ENCODE results near the gene FOSB. TPM values are rescaled to one million over a fixed set of nuclear protein-coding genes. Genes with fewer than 3 reads are reported as not detected.

FOSB gene
- total RNA-seq, 1 experiment from 2014 or later, result 2.3 TPM

DNA sequence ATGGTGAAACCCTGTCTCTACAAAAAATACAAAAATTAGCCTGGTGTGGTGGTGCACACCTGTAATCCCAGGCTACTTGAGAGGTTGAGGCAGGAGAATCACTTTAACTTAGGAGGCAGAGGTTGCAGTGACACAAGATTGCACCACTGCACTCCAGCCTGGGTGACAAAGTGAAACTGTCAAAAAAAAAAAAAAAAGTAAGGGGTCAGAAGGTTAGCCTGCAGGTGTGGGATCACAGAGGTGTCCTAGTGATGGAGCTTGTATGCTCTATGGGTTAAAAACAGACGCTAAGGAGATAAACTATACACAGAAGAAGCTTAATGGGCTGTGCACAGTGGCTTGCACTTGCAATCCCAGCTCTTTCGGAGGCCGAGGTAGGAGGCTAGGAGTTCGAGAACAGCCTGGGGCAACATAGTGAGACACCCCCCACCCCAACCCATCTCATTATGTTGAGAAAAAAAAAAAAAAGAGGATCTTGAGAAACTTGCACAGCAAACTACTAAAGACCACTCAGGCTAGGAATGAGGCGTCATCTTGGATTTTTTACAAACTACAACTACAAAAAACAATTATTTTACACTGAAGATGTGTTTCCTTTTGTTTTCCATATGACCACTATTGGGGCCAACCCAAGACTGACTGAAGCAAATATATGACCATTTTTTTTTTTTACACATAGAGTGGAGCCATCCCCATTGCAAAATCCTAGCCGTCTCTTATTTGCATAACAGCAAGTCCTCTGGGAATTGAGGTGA, 7.9 kb downstream of the FOSB start:
- no peaks in the 10 kb centered on the region for H3K9me3 Mint-ChIP-seq
- ChIA-PET POLR2A (no interaction called here), CTCF (interaction anchor here (0.6 to 7.1 kb wide), 6 partner anchors 8 to 48 kb away, joined by 3 to 325 read pairs (median 8); partner anchors contain the start of gene FOSB)
- H3K4me3 Mint-ChIP-seq, result no peak overlapping the region
- peaks cover 33% of the 10 kb centered on the region for H3K4me1 Mint-ChIP-seq
- peaks cover 73% of the 10 kb centered on the region for H3K27me3 Mint-ChIP-seq (ENCODE audit: low read depth)
- H3K27ac Mint-ChIP-seq, result no peak overlapping the region
- ATAC-seq, result no peak
- no peak for TF ChIP-seq ZNF423 (CRISPR knock-in tag; IDR thresholded peaks at IDR 0.05)
- no peak for TF ChIP-seq ATF1 (CRISPR knock-in tag; IDR thresholded peaks at IDR 0.05)
- TF ChIP-seq FOXP1 (CRISPR knock-in tag; IDR thresholded peaks at IDR 0.05; ENCODE audit: borderline replicate concordance), result no peak
- no peak for TF ChIP-seq SMAD3 (CRISPR knock-in tag; IDR thresholded peaks at IDR 0.05; ENCODE audit: borderline replicate concordance)
- no peak for TF ChIP-seq SMAD4 (CRISPR knock-in tag; IDR thresholded peaks at IDR 0.05)
- TF ChIP-seq ZNF232 (CRISPR knock-in tag; IDR thresholded peaks at IDR 0.05), result no peak
- TF ChIP-seq HMGA2 (CRISPR knock-in tag; IDR thresholded peaks at IDR 0.05), result no peak
- TF ChIP-seq GABPB1 (CRISPR knock-in tag; IDR thresholded peaks at IDR 0.05), result no peak
- no peak for TF ChIP-seq ELF4 (CRISPR knock-in tag; IDR thresholded peaks at IDR 0.05; ENCODE audit: low read depth)
- no peak for TF ChIP-seq NR2C2 (CRISPR knock-in tag; IDR thresholded peaks at IDR 0.05)
- TF ChIP-seq, protein P1, sequence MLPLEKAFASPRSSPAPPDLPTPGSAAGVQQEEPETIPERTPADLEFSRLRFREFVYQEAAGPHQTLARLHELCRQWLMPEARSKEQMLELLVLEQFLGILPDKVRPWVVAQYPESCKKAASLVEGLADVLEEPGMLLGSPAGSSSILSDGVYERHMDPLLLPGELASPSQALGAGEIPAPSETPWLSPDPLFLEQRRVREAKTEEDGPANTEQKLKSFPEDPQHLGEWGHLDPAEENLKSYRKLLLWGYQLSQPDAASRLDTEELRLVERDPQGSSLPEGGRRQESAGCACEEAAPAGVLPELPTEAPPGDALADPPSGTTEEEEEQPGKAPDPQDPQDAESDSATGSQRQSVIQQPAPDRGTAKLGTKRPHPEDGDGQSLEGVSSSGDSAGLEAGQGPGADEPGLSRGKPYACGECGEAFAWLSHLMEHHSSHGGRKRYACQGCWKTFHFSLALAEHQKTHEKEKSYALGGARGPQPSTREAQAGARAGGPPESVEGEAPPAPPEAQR (CRISPR knock-in tag; IDR thresholded peaks at IDR 0.05), result no peak
- TF ChIP-seq, protein P2, sequence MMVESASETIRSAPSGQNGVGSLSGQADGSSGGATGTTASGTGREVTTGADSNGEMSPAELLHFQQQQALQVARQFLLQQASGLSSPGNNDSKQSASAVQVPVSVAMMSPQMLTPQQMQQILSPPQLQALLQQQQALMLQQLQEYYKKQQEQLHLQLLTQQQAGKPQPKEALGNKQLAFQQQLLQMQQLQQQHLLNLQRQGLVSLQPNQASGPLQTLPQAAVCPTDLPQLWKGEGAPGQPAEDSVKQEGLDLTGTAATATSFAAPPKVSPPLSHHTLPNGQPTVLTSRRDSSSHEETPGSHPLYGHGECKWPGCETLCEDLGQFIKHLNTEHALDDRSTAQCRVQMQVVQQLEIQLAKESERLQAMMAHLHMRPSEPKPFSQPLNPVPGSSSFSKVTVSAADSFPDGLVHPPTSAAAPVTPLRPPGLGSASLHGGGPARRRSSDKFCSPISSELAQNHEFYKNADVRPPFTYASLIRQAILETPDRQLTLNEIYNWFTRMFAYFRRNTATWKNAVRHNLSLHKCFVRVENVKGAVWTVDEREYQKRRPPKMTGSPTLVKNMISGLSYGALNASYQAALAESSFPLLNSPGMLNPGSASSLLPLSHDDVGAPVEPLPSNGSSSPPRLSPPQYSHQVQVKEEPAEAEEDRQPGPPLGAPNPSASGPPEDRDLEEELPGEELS (CRISPR knock-in tag; IDR thresholded peaks at IDR 0.05), result no peak
- TF ChIP-seq GRHL2 (CRISPR knock-in tag; IDR thresholded peaks at IDR 0.05; ENCODE audit: insufficient replicate concordance, severe bottlenecking), result no peak
- TF ChIP-seq, protein P3, sequence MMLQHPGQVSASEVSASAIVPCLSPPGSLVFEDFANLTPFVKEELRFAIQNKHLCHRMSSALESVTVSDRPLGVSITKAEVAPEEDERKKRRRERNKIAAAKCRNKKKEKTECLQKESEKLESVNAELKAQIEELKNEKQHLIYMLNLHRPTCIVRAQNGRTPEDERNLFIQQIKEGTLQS (CRISPR knock-in tag; conservative IDR thresholded peaks at IDR 0.05), result no peak
- no peak for DNase-seq (ENCODE audit: low spot score)
- H3K36me3 Mint-ChIP-seq, result no peaks in the 10 kb centered on the region

DNA sequence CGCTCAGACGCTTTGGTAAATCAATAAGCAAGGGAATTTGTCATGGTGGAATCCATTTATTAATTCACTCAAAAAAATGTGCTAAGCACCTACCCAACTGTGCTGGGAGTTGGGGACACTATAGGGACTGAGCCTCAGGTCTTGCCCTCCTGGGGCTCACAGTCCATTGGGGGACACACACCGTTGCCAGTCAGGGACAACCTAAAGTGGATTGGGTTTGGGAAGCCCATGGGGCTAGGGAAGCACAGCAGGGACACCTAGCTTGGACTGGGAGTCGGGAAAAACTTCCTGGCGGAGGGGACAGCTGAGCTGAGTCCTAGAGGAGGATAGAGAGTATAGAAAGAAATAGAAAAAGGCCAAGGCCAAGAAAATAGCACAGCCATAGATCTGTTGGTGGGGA, 8.5 kb downstream of the FOSB start:
- Mint-ChIP-seq H3K4me3 (no peak overlapping the region), H3K9me3 (no peaks in the 10 kb centered on the region), H3K4me1 (peaks cover 33% of the 10 kb centered on the region), H3K36me3 (no peaks in the 10 kb centered on the region), H3K27me3 (ENCODE audit: low read depth) (peaks cover 70% of the 10 kb centered on the region), H3K27ac (no peak overlapping the region)
- DNase-seq (ENCODE audit: low spot score) (no peak), ATAC-seq (no peak)
- ChIA-PET POLR2A (interaction anchor here (3.0 kb wide), 1 partner anchor 36 kb away, joined by 28 read pairs; no protein-coding TSS in a partner anchor), CTCF (interaction anchor here (0.7 to 7.1 kb wide), 5 partner anchors 9 to 48 kb away, joined by 5 to 325 read pairs (median 11); partner anchors contain the start of gene FOSB)
- TF ChIP-seq, protein P4, sequence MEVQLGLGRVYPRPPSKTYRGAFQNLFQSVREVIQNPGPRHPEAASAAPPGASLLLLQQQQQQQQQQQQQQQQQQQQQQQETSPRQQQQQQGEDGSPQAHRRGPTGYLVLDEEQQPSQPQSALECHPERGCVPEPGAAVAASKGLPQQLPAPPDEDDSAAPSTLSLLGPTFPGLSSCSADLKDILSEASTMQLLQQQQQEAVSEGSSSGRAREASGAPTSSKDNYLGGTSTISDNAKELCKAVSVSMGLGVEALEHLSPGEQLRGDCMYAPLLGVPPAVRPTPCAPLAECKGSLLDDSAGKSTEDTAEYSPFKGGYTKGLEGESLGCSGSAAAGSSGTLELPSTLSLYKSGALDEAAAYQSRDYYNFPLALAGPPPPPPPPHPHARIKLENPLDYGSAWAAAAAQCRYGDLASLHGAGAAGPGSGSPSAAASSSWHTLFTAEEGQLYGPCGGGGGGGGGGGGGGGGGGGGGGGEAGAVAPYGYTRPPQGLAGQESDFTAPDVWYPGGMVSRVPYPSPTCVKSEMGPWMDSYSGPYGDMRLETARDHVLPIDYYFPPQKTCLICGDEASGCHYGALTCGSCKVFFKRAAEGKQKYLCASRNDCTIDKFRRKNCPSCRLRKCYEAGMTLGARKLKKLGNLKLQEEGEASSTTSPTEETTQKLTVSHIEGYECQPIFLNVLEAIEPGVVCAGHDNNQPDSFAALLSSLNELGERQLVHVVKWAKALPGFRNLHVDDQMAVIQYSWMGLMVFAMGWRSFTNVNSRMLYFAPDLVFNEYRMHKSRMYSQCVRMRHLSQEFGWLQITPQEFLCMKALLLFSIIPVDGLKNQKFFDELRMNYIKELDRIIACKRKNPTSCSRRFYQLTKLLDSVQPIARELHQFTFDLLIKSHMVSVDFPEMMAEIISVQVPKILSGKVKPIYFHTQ (CRISPR knock-in tag; IDR thresholded peaks at IDR 0.05), result no peak
- no peak for TF ChIP-seq ZNF121 (CRISPR knock-in tag; IDR thresholded peaks at IDR 0.05)
- no peak for TF ChIP-seq ZNF396 (CRISPR knock-in tag; IDR thresholded peaks at IDR 0.05; ENCODE audit: borderline replicate concordance)
- TF ChIP-seq, protein P5, sequence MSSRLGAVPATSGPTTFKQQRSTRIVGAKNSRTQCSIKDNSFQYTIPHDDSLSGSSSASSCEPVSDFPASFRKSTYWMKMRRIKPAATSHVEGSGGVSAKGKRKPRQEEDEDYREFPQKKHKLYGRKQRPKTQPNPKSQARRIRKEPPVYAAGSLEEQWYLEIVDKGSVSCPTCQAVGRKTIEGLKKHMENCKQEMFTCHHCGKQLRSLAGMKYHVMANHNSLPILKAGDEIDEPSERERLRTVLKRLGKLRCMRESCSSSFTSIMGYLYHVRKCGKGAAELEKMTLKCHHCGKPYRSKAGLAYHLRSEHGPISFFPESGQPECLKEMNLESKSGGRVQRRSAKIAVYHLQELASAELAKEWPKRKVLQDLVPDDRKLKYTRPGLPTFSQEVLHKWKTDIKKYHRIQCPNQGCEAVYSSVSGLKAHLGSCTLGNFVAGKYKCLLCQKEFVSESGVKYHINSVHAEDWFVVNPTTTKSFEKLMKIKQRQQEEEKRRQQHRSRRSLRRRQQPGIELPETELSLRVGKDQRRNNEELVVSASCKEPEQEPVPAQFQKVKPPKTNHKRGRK (CRISPR knock-in tag; IDR thresholded peaks at IDR 0.05; ENCODE audit: borderline replicate concordance), result no peak
- TF ChIP-seq SP1 (CRISPR knock-in tag; conservative IDR thresholded peaks at IDR 0.05), result no peak
- TF ChIP-seq, protein P6, sequence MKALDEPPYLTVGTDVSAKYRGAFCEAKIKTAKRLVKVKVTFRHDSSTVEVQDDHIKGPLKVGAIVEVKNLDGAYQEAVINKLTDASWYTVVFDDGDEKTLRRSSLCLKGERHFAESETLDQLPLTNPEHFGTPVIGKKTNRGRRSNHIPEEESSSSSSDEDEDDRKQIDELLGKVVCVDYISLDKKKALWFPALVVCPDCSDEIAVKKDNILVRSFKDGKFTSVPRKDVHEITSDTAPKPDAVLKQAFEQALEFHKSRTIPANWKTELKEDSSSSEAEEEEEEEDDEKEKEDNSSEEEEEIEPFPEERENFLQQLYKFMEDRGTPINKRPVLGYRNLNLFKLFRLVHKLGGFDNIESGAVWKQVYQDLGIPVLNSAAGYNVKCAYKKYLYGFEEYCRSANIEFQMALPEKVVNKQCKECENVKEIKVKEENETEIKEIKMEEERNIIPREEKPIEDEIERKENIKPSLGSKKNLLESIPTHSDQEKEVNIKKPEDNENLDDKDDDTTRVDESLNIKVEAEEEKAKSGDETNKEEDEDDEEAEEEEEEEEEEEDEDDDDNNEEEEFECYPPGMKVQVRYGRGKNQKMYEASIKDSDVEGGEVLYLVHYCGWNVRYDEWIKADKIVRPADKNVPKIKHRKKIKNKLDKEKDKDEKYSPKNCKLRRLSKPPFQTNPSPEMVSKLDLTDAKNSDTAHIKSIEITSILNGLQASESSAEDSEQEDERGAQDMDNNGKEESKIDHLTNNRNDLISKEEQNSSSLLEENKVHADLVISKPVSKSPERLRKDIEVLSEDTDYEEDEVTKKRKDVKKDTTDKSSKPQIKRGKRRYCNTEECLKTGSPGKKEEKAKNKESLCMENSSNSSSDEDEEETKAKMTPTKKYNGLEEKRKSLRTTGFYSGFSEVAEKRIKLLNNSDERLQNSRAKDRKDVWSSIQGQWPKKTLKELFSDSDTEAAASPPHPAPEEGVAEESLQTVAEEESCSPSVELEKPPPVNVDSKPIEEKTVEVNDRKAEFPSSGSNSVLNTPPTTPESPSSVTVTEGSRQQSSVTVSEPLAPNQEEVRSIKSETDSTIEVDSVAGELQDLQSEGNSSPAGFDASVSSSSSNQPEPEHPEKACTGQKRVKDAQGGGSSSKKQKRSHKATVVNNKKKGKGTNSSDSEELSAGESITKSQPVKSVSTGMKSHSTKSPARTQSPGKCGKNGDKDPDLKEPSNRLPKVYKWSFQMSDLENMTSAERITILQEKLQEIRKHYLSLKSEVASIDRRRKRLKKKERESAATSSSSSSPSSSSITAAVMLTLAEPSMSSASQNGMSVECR (CRISPR knock-in tag; IDR thresholded peaks at IDR 0.05; ENCODE audit: borderline replicate concordance), result no peak
- TF ChIP-seq, protein P7, sequence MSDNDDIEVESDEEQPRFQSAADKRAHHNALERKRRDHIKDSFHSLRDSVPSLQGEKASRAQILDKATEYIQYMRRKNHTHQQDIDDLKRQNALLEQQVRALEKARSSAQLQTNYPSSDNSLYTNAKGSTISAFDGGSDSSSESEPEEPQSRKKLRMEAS (CRISPR knock-in tag; IDR thresholded peaks at IDR 0.05), result no peak
- no peak for TF ChIP-seq ZBTB21 (CRISPR knock-in tag; IDR thresholded peaks at IDR 0.05; ENCODE audit: borderline replicate concordance)
